ENCODE measurements around the gene AFTPH.

The AFTPH gene

GRCh38 chr2:64626963-64627760, 103.0 kb downstream of the AFTPH start:
- no peak for TF ChIP-seq CTCF (IDR thresholded peaks at IDR 0.05; ENCODE audit: control insufficient read depth, extremely low read depth, insufficient read depth)
- no peak for DNase-seq (ENCODE audit: low read depth)
- no peak overlapping the region for H3K4me3 ChIP-seq (ENCODE audit: low read depth, low read length)

- no peak for DNase-seq (ENCODE audit: low read depth)
- no peak overlapping the region for H3K4me3 ChIP-seq (ENCODE audit: low read depth, low read length)
- TF ChIP-seq CTCF (IDR thresholded peaks at IDR 0.05; ENCODE audit: control insufficient read depth, extremely low read depth, insufficient read depth): no peak
These were observed 104.0 kb downstream of the AFTPH start for GRCh38 chr2:64627860-64628841.

GRCh38 chr2:64629329-64629781, 105.2 kb downstream of the AFTPH start:
- no peak for TF ChIP-seq CTCF (IDR thresholded peaks at IDR 0.05; ENCODE audit: control insufficient read depth, extremely low read depth, insufficient read depth)
- no peak for DNase-seq (ENCODE audit: low read depth)
- no peak overlapping the region for H3K4me3 ChIP-seq (ENCODE audit: low read depth, low read length)

GRCh38 chr2:64629875-64630274, 105.7 kb downstream of the AFTPH start:
- TF ChIP-seq CTCF (IDR thresholded peaks at IDR 0.05; ENCODE audit: control insufficient read depth, extremely low read depth, insufficient read depth): no peak
- DNase-seq (ENCODE audit: low read depth): no peak
- H3K4me3 ChIP-seq (ENCODE audit: low read depth, low read length): no peak overlapping the region

GRCh38 chr2:64630752-64631151, 106.6 kb downstream of the AFTPH start:
- TF ChIP-seq CTCF (IDR thresholded peaks at IDR 0.05; ENCODE audit: control insufficient read depth, extremely low read depth, insufficient read depth): no peak
- DNase-seq (ENCODE audit: low read depth): no peak
- no peak overlapping the region for H3K4me3 ChIP-seq (ENCODE audit: low read depth, low read length)

GRCh38 chr2:64631771-64632170, 107.6 kb downstream of the AFTPH start:
- H3K4me3 ChIP-seq (ENCODE audit: low read depth, low read length): no peak overlapping the region
- no peak for TF ChIP-seq CTCF (IDR thresholded peaks at IDR 0.05; ENCODE audit: control insufficient read depth, extremely low read depth, insufficient read depth)
- DNase-seq (ENCODE audit: low read depth): no peak
